Measurements from ENCODE around the gene PLCXD1.
"Not testable (repeated sequence)": the region's sequence is repeated elsewhere in the genome, so short reads cannot be mapped to it uniquely, and the experiment has no call there.

PLCXD1 gene

DNA sequence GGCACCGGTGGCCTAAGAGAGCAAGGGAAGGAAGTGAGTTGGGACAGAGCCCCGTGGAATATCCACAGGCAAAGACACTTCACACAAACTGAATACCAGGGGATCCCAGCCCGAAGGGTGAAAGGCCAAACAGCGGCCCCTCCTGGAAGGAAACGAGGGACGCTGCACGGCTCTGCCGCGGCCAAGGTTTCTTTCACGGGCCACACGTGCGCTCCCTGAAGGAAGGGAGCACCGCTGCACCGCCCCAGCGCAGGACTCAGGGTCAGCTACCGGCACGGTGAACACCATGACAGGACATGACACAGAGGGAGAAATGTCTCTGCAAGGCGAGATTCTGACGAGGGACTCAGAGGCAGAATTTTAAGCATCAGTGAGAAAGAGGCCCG, 69.0 kb downstream of the PLCXD1 start:
- Histone ChIP-seq H3K36me3 (ENCODE audit: insufficient read depth, low read length) (peaks cover 72% of the 10 kb centered on the region), H2AFZ (ENCODE audit: low read depth, low read length) (no peak overlapping the region), H3K27ac (ENCODE audit: low read length) (no peak overlapping the region), H3K4me3 (ENCODE audit: low read depth in 1 of 2, low read length in 2 of 2) (no peak overlapping the region), H3K9ac (ENCODE audit: low read depth, low read length) (no peak overlapping the region), H3K79me2 (ENCODE audit: insufficient read depth, low read length) (peaks cover 65% of the 10 kb centered on the region), H3K27me3 (ENCODE audit: insufficient read depth, low read length, poor library complexity) (no peaks in the 10 kb centered on the region), H3K9me3 (ENCODE audit: insufficient read depth, low read length, severe bottlenecking) (peaks cover 4% of the 10 kb centered on the region), H4K20me1 (ENCODE audit: insufficient read depth, low read length) (peaks cover 13% of the 10 kb centered on the region), H3K4me2 (ENCODE audit: insufficient read depth, low read length) (no peak overlapping the region), H3K4me1 (ENCODE audit: insufficient read depth, low read length) (no peaks in the 10 kb centered on the region)
- DNase-seq (no peak), ATAC-seq (ENCODE audit: insufficient read depth, low read depth) (no peak)
- TF ChIP-seq CTCF (IDR thresholded peaks at IDR 0.05; ENCODE audit: borderline replicate concordance, extremely low read depth, low read length, poor library complexity, severe bottlenecking), result no peak
- TF ChIP-seq EZH2 (IDR thresholded peaks at IDR 0.05; ENCODE audit: borderline replicate concordance, low read depth, low read length, severe bottlenecking), result no peak

DNA sequence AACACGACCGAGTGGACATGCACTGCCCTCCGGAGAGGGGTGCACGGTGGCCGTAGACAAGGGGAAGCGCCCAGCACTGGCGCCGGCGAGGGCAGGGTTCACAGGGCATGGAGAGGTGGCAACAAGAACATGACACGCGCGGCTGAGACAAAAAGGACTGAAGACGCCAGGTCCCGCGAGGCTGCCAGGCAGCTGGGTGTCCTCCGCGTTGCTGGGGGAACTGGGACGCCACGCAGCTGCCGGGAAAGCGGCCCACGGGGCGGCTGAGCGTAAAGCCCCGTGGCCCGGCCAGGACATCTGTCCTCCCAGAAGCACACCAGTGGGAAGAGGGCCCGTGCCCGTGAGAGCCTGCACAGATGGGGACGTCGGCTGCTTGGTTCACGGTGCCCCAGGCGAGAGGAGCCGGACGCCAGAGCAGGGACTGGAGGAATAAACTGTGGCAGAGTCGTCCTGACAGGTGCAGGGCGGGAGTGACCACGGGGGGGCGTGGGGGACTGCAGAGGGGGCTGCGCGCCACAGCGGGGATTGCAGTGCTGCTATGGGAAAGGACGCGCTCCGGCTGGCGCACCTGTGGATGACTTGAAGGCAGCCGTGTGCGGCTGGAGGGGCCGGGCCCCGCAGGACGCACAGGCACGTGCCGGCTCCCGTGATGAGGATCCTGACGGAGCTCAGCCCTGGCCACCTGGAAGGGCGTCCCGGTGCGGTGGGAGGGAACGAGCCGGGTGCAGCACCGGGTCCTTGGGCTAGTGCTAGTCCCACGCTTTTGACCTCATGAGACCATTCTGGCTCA, 69.5 kb downstream of the PLCXD1 start:
- Histone ChIP-seq H3K27me3 (ENCODE audit: insufficient read depth, low read length, poor library complexity) (no peaks in the 10 kb centered on the region), H3K79me2 (ENCODE audit: insufficient read depth, low read length) (peaks cover 71% of the 10 kb centered on the region), H4K20me1 (ENCODE audit: insufficient read depth, low read length) (peaks cover 13% of the 10 kb centered on the region), H3K27ac (ENCODE audit: low read length) (no peak overlapping the region), H3K36me3 (ENCODE audit: insufficient read depth, low read length) (peaks cover 73% of the 10 kb centered on the region), H3K4me1 (ENCODE audit: insufficient read depth, low read length) (peaks cover 3% of the 10 kb centered on the region), H3K9me3 (ENCODE audit: insufficient read depth, low read length, severe bottlenecking) (no peaks in the 10 kb centered on the region), H3K4me2 (ENCODE audit: insufficient read depth, low read length) (no peak overlapping the region), H2AFZ (ENCODE audit: low read depth, low read length) (no peak overlapping the region), H3K4me3 (ENCODE audit: low read depth in 1 of 2, low read length in 2 of 2) (no peak overlapping the region), H3K9ac (ENCODE audit: low read depth, low read length) (no peak overlapping the region)
- ATAC-seq (ENCODE audit: insufficient read depth, low read depth) (no peak), DNase-seq (no peak)
- no peak for TF ChIP-seq EZH2 (IDR thresholded peaks at IDR 0.05; ENCODE audit: borderline replicate concordance, low read depth, low read length, severe bottlenecking)
- TF ChIP-seq CTCF (IDR thresholded peaks at IDR 0.05; ENCODE audit: borderline replicate concordance, extremely low read depth, low read length, poor library complexity, severe bottlenecking), result no peak

DNA sequence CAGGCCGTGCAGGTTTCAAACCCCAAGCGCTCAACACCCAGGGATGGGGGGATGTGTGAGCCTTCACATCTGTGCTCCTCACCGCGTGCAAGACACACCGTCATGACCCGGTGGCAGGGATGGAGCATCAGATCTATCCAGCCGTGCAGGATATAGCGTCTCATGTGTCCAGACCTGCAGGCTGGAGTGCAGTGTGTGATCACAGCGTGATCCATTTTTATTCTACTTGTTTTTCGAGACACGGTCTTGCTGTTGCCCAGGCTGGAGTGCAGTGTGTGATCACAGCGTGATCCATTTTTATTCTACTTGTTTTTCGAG, 70.1 kb downstream of the PLCXD1 start:
- not testable (repeated sequence) for H2AFZ ChIP-seq (ENCODE audit: low read depth, low read length); H3K27ac ChIP-seq (ENCODE audit: low read length); H3K9me3 ChIP-seq (ENCODE audit: insufficient read depth, low read length, severe bottlenecking); ATAC-seq (ENCODE audit: insufficient read depth, low read depth); DNase-seq; H3K9ac ChIP-seq (ENCODE audit: low read depth, low read length); H3K4me1 ChIP-seq (ENCODE audit: insufficient read depth, low read length); H3K4me3 ChIP-seq (ENCODE audit: low read depth in 1 of 2, low read length in 2 of 2); H3K4me2 ChIP-seq (ENCODE audit: insufficient read depth, low read length); H3K27me3 ChIP-seq (ENCODE audit: insufficient read depth, low read length, poor library complexity)
- H4K20me1 ChIP-seq (ENCODE audit: insufficient read depth, low read length), result peaks cover 13% of the 10 kb centered on the region
- H3K36me3 ChIP-seq (ENCODE audit: insufficient read depth, low read length), result peaks cover 74% of the 10 kb centered on the region
- H3K79me2 ChIP-seq (ENCODE audit: insufficient read depth, low read length), result peaks cover 75% of the 10 kb centered on the region

DNA sequence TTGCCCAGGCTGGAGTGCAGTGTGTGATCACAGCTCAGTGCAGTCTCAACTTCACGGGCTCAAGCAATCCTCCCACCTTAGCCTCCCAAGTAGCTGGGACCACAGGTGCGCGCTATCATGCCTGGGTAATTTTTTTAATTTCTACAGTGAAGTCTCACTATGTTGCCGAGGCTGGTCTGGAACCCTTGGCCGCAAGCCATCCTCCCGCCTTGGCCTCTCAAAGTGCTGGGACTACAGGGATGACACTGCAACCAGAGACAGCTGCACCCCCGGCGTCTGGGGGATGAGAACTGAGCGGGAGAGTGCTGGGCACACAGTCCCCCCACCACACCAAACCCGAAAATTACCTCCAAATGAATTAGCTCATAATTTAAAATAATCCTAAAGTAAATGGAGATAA, 70.6 kb downstream of the PLCXD1 start:
- Histone ChIP-seq H3K36me3 (ENCODE audit: insufficient read depth, low read length) (peaks cover 74% of the 10 kb centered on the region), H3K4me3 (ENCODE audit: low read depth in 1 of 2, low read length in 2 of 2) (no peak overlapping the region), H3K79me2 (ENCODE audit: insufficient read depth, low read length) (peaks cover 80% of the 10 kb centered on the region), H3K4me2 (ENCODE audit: insufficient read depth, low read length) (no peak overlapping the region), H3K9ac (ENCODE audit: low read depth, low read length) (no peak overlapping the region), H3K9me3 (ENCODE audit: insufficient read depth, low read length, severe bottlenecking) (no peaks in the 10 kb centered on the region), H3K4me1 (ENCODE audit: insufficient read depth, low read length) (peaks cover 13% of the 10 kb centered on the region), H3K27me3 (ENCODE audit: insufficient read depth, low read length, poor library complexity) (no peaks in the 10 kb centered on the region), H3K27ac (ENCODE audit: low read length) (no peak overlapping the region), H2AFZ (ENCODE audit: low read depth, low read length) (no peak overlapping the region), H4K20me1 (ENCODE audit: insufficient read depth, low read length) (peaks cover 13% of the 10 kb centered on the region)
- TF ChIP-seq CTCF (IDR thresholded peaks at IDR 0.05; ENCODE audit: borderline replicate concordance, extremely low read depth, low read length, poor library complexity, severe bottlenecking), result no peak
- TF ChIP-seq EZH2 (IDR thresholded peaks at IDR 0.05; ENCODE audit: borderline replicate concordance, low read depth, low read length, severe bottlenecking), result no peak
- DNase-seq, result no peak
- no peak for ATAC-seq (ENCODE audit: insufficient read depth, low read depth)

Measured in DND-41 (cell line).